Measurements from ENCODE around the gene NGFR. TPM values are rescaled to one million over a fixed set of nuclear protein-coding genes. Genes with fewer than 3 reads are reported as not detected.

The NGFR gene
- total and polyA plus RNA-seq, 9 of the 15 experiments (the other 6 are each of a cell fraction or from before 2014, with no cell fraction given): 0.07 to 0.23 (median 0.13) TPM; not detected in 4

GRCh38 chr17:49482144-49482817 is 12.8 kb upstream of the NGFR start (continued):
- no peak for TF ChIP-seq E2F6 (IDR thresholded peaks at IDR 0.05; ENCODE audit: borderline replicate concordance in 1 of 2, extremely low read depth in 1 of 2, insufficient read depth in 1 of 2, insufficient read length in 1 of 2, low read depth in 1 of 2, low read length in 1 of 2, poor library complexity in 1 of 2, severe bottlenecking in 1 of 2)
- TF ChIP-seq SPI1 (IDR thresholded peaks at IDR 0.05; ENCODE audit: borderline replicate concordance, low read depth, low read length): 0 out of 2 replicates have a peak, but pooled peaks have one; percentile 7
- no peak for TF ChIP-seq ZBTB49 (CRISPR knock-in tag; IDR thresholded peaks at IDR 0.05; ENCODE audit: borderline replicate concordance)
- TF ChIP-seq SMARCB1 (IDR thresholded peaks at IDR 0.05; ENCODE audit: insufficient read length, low read depth): no peak
- TF ChIP-seq POLR2A (conservative IDR thresholded peaks at IDR 0.05): no peak
- no peak for TF ChIP-seq GABPB1 (CRISPR knock-in tag; IDR thresholded peaks at IDR 0.05)
- TF ChIP-seq ETS2 (tag; IDR thresholded peaks at IDR 0.05; ENCODE audit: borderline replicate concordance, poor library complexity, severe bottlenecking): no peak
- no peak for TF ChIP-seq HEY1 (CRISPR knock-in tag; IDR thresholded peaks at IDR 0.05; ENCODE audit: borderline replicate concordance)
- TF ChIP-seq PHB2 (IDR thresholded peaks at IDR 0.05; ENCODE audit: low read depth): no peak
- TF ChIP-seq TOE1 (IDR thresholded peaks at IDR 0.05; ENCODE audit: borderline replicate concordance): no peak
- no peak for TF ChIP-seq TOE1 (CRISPR knock-in tag; IDR thresholded peaks at IDR 0.05; ENCODE audit: borderline replicate concordance, low read depth)
- TF ChIP-seq ZNF232 (CRISPR knock-in tag; IDR thresholded peaks at IDR 0.05): no peak
- no peak for TF ChIP-seq SIN3B (IDR thresholded peaks at IDR 0.05; ENCODE audit: low read depth)
- TF ChIP-seq CHCHD3 (CRISPR knock-in tag; IDR thresholded peaks at IDR 0.05): no peak
- TF ChIP-seq ZNF121 (CRISPR knock-in tag; conservative IDR thresholded peaks at IDR 0.05): no peak
- no peak for TF ChIP-seq TFE3 (CRISPR knock-in tag; IDR thresholded peaks at IDR 0.05)
- no peak for TF ChIP-seq NR4A1 (CRISPR knock-in tag; IDR thresholded peaks at IDR 0.05)
- no peak for TF ChIP-seq NR4A1 (tag; IDR thresholded peaks at IDR 0.05)
- no peak for TF ChIP-seq BCL6 (CRISPR knock-in tag; IDR thresholded peaks at IDR 0.05)
- TF ChIP-seq SRSF3 (IDR thresholded peaks at IDR 0.05; ENCODE audit: insufficient read depth, low read length): no peak
- peak; percentile 76 for TF ChIP-seq TCF3 (CRISPR knock-in tag; IDR thresholded peaks at IDR 0.05)
- no peak for TF ChIP-seq MIER1 (IDR thresholded peaks at IDR 0.05; ENCODE audit: low read depth)
- no peak for TF ChIP-seq MAX (CRISPR knock-in tag; IDR thresholded peaks at IDR 0.05)
- TF ChIP-seq ZNF134 (CRISPR knock-in tag; conservative IDR thresholded peaks at IDR 0.05): no peak
- no peak for TF ChIP-seq DMBX1 (CRISPR knock-in tag; IDR thresholded peaks at IDR 0.05; ENCODE audit: borderline replicate concordance)
